AG04449 (cell line): ENCODE data around the gene C19orf67.

Source experiments
- CTCF ChIA-PET: fragments of 350-600 bp; formaldehyde crosslinking; extraction: SDS; loops from one replicate; lab custom pipeline; 2021; ENCODE audit warnings: antibody characterized with exemption; lab: Yijun Ruan, JAX
- POLR2A ChIA-PET: fragments of 400-600, 350-600 bp; formaldehyde crosslinking; extraction: SDS; loops from one replicate; lab custom pipeline; 2020; ENCODE audit warnings: antibody characterized with exemption, inconsistent platforms; lab: Yijun Ruan, JAX
- DNase-seq: peaks from one replicate; pipeline ENCODE4 v3.0.0-alpha.2; 2010; ENCODE audit warnings: low read depth, low spot score
- H3K4me3 ChIP-seq: 2 replicates; pipeline ENCODE4 v1.5.1; 2011; ENCODE audit warnings: low read depth, mild to moderate bottlenecking, control low read depth, low read length
- CTCF ChIP-seq: IDR thresholded peaks from one replicate; pipeline ENCODE4 v1.5.1; 2011; ENCODE audit warnings: mild to moderate bottlenecking, moderate library complexity, low read length, control low read depth, inconsistent platforms; ENCODE audit not compliant: insufficient read depth; ENCODE audit errors: missing control alignments

C19orf67 gene

DNA sequence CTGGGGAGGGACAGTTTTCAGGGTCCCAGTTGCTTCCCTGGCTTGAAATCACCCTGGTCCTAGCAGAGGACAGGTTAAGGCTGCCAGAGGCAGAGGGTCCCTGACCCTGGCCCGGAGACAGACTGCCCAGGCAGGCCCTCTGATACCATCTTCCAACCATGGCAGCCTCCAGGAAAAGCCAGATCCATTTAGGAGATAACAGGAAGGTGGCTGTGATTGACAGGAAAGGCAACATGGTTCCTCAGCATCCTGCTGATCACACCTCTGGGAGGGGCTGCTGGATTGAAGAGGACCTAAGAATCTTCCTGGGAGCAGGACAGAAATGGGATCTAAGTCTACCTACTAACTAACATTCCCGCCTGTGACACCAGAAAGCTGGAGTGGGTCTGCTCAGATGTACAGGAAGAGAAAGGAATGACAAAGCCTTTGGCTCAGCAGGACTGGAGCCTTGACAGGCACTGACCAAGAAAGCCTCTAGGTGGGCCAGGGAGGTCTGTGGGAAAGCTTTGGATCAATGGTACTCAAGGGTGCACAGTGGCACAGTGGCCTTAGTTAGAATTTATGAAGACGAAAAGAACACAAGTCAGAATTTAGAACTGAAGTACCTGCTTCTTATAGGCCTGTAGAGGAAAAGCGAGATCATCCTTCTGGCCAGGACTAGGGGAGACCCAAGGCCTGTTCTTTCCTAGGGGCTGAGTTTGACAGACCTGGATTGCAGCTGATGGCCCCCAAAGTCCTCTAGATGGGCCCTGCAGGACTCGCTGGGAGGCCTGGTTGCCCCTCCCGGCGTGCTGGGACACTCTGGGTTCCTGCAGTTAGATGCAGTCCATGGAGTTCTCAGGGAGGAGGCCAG lies 34.3 kb upstream of the C19orf67 start:
- ChIA-PET POLR2A (no interaction called here), CTCF (interaction anchor here (1.7 kb wide), 1 partner anchor 17 kb away, joined by 8 read pairs; the partner anchor contains the start of gene ASF1B)
- no peak for TF ChIP-seq CTCF
- no peak for DNase-seq
- no peak overlapping the region for H3K4me3 ChIP-seq

GRCh38 chr19:14119146-14119545 lies 33.6 kb upstream of the C19orf67 start:
- peak overlapping the region; percentile 57 for H3K4me3 ChIP-seq
- CTCF ChIA-PET: interaction anchor here (0.9 to 2.5 kb wide), 3 partner anchors 17 to 240 kb away, joined by 3 to 10 read pairs (median 5); partner anchors contain the start of genes ASF1B and MISP3

GRCh38 chr19:14118165-14119051 lies 32.8 kb upstream of the C19orf67 start:
- no peak for TF ChIP-seq CTCF
- ChIA-PET POLR2A (interaction anchor here (0.6 to 1.0 kb wide), 2 partner anchors 26 to 277 kb away, joined by 3 read pairs; no protein-coding TSS in a partner anchor), CTCF (interaction anchor here (0.9 to 2.5 kb wide), 3 partner anchors 18 to 239 kb away, joined by 3 to 10 read pairs (median 5); partner anchors contain the start of genes ASF1B and MISP3)
- H3K4me3 ChIP-seq: peak overlapping the region; percentile 57
- peak; percentile 47 for DNase-seq

More at GRCh38 chr19:14119146-14119545, 33.6 kb upstream of the C19orf67 start:
- no peak for TF ChIP-seq CTCF
- POLR2A ChIA-PET: no interaction called here
- no peak for DNase-seq

GRCh38 chr19:14117668-14118164 lies 32.1 kb upstream of the C19orf67 start, which contains the start of gene PRKACA:
Gene PRKACA (minus strand): TSS chr19:14117762. CDS start chr19:14117547, 215 bp downstream.
- TF ChIP-seq CTCF: no peak
- peak within 1 kb of the TSS; percentile 76 for H3K4me3 ChIP-seq
- ChIA-PET POLR2A (interaction anchor here (0.6 to 1.0 kb wide), 2 partner anchors 26 to 276 kb away, joined by 3 read pairs; no protein-coding TSS in a partner anchor), CTCF (interaction anchor here (2.5 kb wide), 1 partner anchor 19 kb away, joined by 10 read pairs; the partner anchor contains the start of gene ASF1B)
- peak; percentile 84 for DNase-seq

DNA sequence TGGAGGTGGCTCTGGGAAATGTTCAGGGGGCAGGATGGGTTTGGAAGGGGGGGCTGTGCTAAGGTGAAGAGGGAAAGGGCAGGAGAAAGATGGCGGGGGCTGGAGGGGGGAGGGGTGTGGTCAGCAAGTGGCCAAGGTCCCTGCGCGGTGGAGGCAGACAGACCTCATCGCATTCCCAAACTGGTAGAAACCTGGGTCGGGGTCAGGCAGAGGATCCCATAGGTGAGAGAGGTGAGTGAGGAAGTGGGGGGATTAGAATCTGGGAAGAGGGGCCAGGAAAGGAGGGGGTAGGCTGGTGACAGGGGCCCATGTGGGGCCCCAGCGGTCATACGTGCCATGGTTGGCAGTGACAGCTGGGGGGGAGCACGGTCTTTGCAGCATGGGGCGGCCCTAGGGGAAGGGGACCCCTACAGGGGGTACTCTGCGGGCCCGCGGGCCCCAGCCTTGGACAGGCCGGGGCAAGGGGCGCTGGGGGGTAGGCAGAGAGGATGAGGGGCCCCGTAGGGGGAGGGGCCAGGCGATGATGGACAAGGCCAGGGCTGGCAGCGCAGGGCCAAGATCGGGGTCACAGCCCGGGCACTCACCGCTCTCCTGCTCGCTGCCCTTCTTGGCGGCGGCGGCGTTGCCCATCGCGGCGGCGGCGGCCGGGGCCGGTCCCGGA lies 31.5 kb upstream of the C19orf67 start:
- CTCF ChIA-PET: interaction anchor here (2.5 kb wide), 1 partner anchor 20 kb away, joined by 10 read pairs; the partner anchor contains the start of gene ASF1B
- no peak for TF ChIP-seq CTCF
- peak overlapping the region; percentile 76 for H3K4me3 ChIP-seq
- no peak for DNase-seq
- POLR2A ChIA-PET: interaction anchor here (1.0 kb wide), 1 partner anchor 25 kb away, joined by 3 read pairs; no protein-coding TSS in a partner anchor
